H1 (cell line): ENCODE results near the gene SELENOI. TPM values are rescaled to one million over a fixed set of nuclear protein-coding genes. Genes with fewer than 3 reads are reported as not detected.

Source experiments
- CTCF ChIA-PET: fragments of 300-600 bp; sonication (Branson Sonifier 250); formaldehyde crosslinking; loops from one replicate; lab custom pipeline; 2021; ENCODE audit not compliant: partially characterized antibody; lab: Charles Lee
- POLR2A ChIA-PET: fragments of 300-600 bp; sonication (Branson Sonifier 250); formaldehyde crosslinking; loops from one replicate; lab custom pipeline; 2021; ENCODE audit warnings: inconsistent platforms; ENCODE audit not compliant: partially characterized antibody; lab: Charles Lee
- DNase-seq, 2 experiments: peaks; one replicate each; pipeline versions ENCODE4 v3.0.0 to v3.0.0-alpha.2; 2010 to 2022; ENCODE audit warnings: low spot score in 2 of 2, low read depth in 1 of 2, mixed read lengths in 1 of 2
- FAIRE-seq: peaks from 2 replicates; lab custom pipeline; 2011; peaks lifted over from hg19 to GRCh38; lab: Jason Lieb, UNC
- H2AFZ ChIP-seq: 2 replicates; pipeline ENCODE4 v1.8.1; 2012; ENCODE audit warnings: low read length, inconsistent platforms
- H2AK5ac ChIP-seq: 2 replicates; pipeline ENCODE4 v1.6.1; 2013; ENCODE audit warnings: low read depth, low read length
- H2BK120ac ChIP-seq: replicated peaks from 2 replicates; pipeline ENCODE3; 2013; ENCODE audit warnings: low read depth, low read length, inconsistent platforms
- H2BK12ac ChIP-seq: 2 replicates; pipeline ENCODE4 v1.6.1; 2013; ENCODE audit warnings: low read depth, low read length
- H2BK15ac ChIP-seq: 2 replicates; pipeline ENCODE4 v1.6.1; 2013; ENCODE audit warnings: low read length
- H2BK20ac ChIP-seq: 2 replicates; pipeline ENCODE4 v1.6.1; 2013; ENCODE audit warnings: low read length
- H2BK5ac ChIP-seq: 2 replicates; pipeline ENCODE4 v1.6.1; 2013; ENCODE audit warnings: low read depth, low read length
- H3K14ac ChIP-seq: 2 replicates; pipeline ENCODE4 v1.6.1; 2013; ENCODE audit warnings: inconsistent platforms; ENCODE audit not compliant: insufficient read length
- H3K18ac ChIP-seq: 2 replicates; pipeline ENCODE4 v1.6.1; 2013; ENCODE audit warnings: low read length; ENCODE audit errors: extremely low read depth
- H3K23ac ChIP-seq: 2 replicates; pipeline ENCODE4 v1.6.1; 2013; ENCODE audit warnings: inconsistent platforms; ENCODE audit not compliant: insufficient read length
- H3K23me2 ChIP-seq: 2 replicates; pipeline ENCODE4 v1.6.1; 2013; ENCODE audit warnings: low read depth, low read length
- H3K27ac ChIP-seq: 2 replicates; pipeline ENCODE4 v1.6.1; 2011; ENCODE audit warnings: low read depth, low read length, inconsistent platforms
- H3K27me3 ChIP-seq, 4 experiments: replicated peaks in 1 of 4; 1 replicate in 1 of 4; 2 replicates in 3 of 4; pipeline versions ENCODE4 v1.6.1 to v1.8.1; 2011 to 2013; ENCODE audit warnings: low read length in 3 of 4, mild to moderate bottlenecking in 3 of 4, inconsistent platforms in 2 of 4, mixed read lengths in 2 of 4, moderate library complexity in 1 of 4; ENCODE audit not compliant: control insufficient read depth in 3 of 4, insufficient read depth in 3 of 4; ENCODE audit errors: extremely low read depth in 1 of 4
- H3K36me3 ChIP-seq, 4 experiments: 2 replicates each; pipeline versions ENCODE4 v1.6.1 to v1.8.1; 2011 to 2013; ENCODE audit warnings: mild to moderate bottlenecking in 4 of 4, low read length in 3 of 4, moderate library complexity in 2 of 4, control low read depth in 1 of 4, inconsistent platforms in 1 of 4; ENCODE audit not compliant: insufficient read depth in 4 of 4, control insufficient read depth in 2 of 4
- H3K4ac ChIP-seq: replicated peaks from 2 replicates; pipeline ENCODE3; 2013; ENCODE audit warnings: low read length, low read depth, mixed read lengths, inconsistent platforms; ENCODE audit not compliant: insufficient read length
- H3K4me1 ChIP-seq, 4 experiments: replicated peaks in 1 of 4; 1 replicate in 1 of 4; 2 replicates in 3 of 4; pipeline versions ENCODE4 v1.6.1 to v1.8.1; 2011 to 2013; ENCODE audit warnings: low read length in 3 of 4, inconsistent platforms in 2 of 4, mixed read lengths in 1 of 4; ENCODE audit not compliant: insufficient read depth in 4 of 4, control insufficient read depth in 3 of 4
- H3K4me2 ChIP-seq, 2 experiments: 2 replicates each; pipeline versions ENCODE4 v1.6.1 to v1.8.1; 2011 to 2013; ENCODE audit warnings: low read depth in 2 of 2, low read length in 2 of 2, control low read depth in 1 of 2, inconsistent platforms in 1 of 2, mild to moderate bottlenecking in 1 of 2; ENCODE audit not compliant: insufficient read depth in 1 of 2
- H3K4me3 ChIP-seq, 4 experiments: fragments of 200-600, 300-600 bp in 1 of 4; sonication (generic), shearing (Covaris generic), sonication (Bioruptor Twin) in 1 of 4; 2 replicates each; pipeline versions ENCODE4 v1.5.1 to v1.8.1; 2011 to 2016; ENCODE audit warnings: low read length in 4 of 4, low read depth in 3 of 4, control low read depth in 2 of 4, inconsistent platforms in 2 of 4, mild to moderate bottlenecking in 2 of 4, mixed read lengths in 1 of 4, moderate library complexity in 1 of 4; ENCODE audit not compliant: insufficient read depth in 2 of 4; ENCODE audit errors: extremely low read depth in 1 of 4
- H3K56ac ChIP-seq: replicated peaks from 2 replicates; pipeline ENCODE3; 2013; ENCODE audit warnings: low read depth, mild to moderate bottlenecking, mixed read lengths, low read length, inconsistent platforms; ENCODE audit not compliant: insufficient read length
- H3K79me1 ChIP-seq: 2 replicates; pipeline ENCODE4 v1.6.1; 2013; ENCODE audit warnings: low read depth, low read length, control low read depth
- H3K79me2 ChIP-seq, 2 experiments: 2 replicates each; pipeline versions ENCODE4 v1.6.1 to v1.8.1; 2012 to 2013; ENCODE audit warnings: low read length in 2 of 2, mild to moderate bottlenecking in 2 of 2, inconsistent platforms in 1 of 2; ENCODE audit not compliant: insufficient read depth in 2 of 2, control insufficient read depth in 1 of 2
- H3K9ac ChIP-seq, 4 experiments: replicated peaks in 1 of 4; 1 replicate in 1 of 4; 2 replicates in 3 of 4; pipeline versions ENCODE4 v1.6.1 to v1.8.1; 2011 to 2013; ENCODE audit warnings: low read depth in 3 of 4, low read length in 3 of 4, control low read depth in 2 of 4, mild to moderate bottlenecking in 2 of 4, moderate library complexity in 2 of 4, inconsistent platforms in 1 of 4; ENCODE audit errors: extremely low read depth in 1 of 4
- H3K9me3 ChIP-seq, 2 experiments: 2 replicates each; pipeline versions ENCODE4 v1.6.1 to v1.8.1; 2012 to 2013; ENCODE audit warnings: mild to moderate bottlenecking in 2 of 2, moderate library complexity in 2 of 2, control low read depth in 1 of 2, inconsistent platforms in 1 of 2, low read depth in 1 of 2, low read length in 1 of 2, mixed read lengths in 1 of 2; ENCODE audit not compliant: insufficient read depth in 2 of 2
- H4K20me1 ChIP-seq, 2 experiments: replicated peaks in 1 of 2; 2 replicates each; pipeline versions ENCODE3 to v1.8.1; 2011 to 2013; ENCODE audit warnings: inconsistent platforms in 2 of 2, low read length in 2 of 2, mild to moderate bottlenecking in 1 of 2; ENCODE audit not compliant: insufficient read depth in 2 of 2, control insufficient read depth in 1 of 2
- H4K5ac ChIP-seq: 2 replicates; pipeline ENCODE4 v1.6.1; 2013; ENCODE audit warnings: low read length, low read depth, mixed read lengths, inconsistent platforms; ENCODE audit not compliant: insufficient read length
- H4K8ac ChIP-seq: 2 replicates; pipeline ENCODE4 v1.8.0; 2013; ENCODE audit warnings: mild to moderate bottlenecking, moderate library complexity, low read length, inconsistent platforms; ENCODE audit not compliant: insufficient read depth; ENCODE audit errors: extremely low read depth
- H4K91ac ChIP-seq: replicated peaks from 2 replicates; pipeline ENCODE3; 2013; ENCODE audit warnings: low read length, mixed read lengths, inconsistent platforms; ENCODE audit not compliant: insufficient read length
- HDAC6 ChIP-seq: IDR thresholded peaks from one replicate; pipeline ENCODE4 v1.7.1; 2012; ENCODE audit warnings: low read depth, mild to moderate bottlenecking, inconsistent platforms, low read length, moderate library complexity
- PHF8 ChIP-seq: fragments of 200-600 bp; sonication (generic); conservative IDR thresholded peaks from 2 replicates; pipeline ENCODE4 v1.7.1; 2012; ENCODE audit warnings: low read depth, mild to moderate bottlenecking, inconsistent platforms, low read length, moderate library complexity
- SAP30 ChIP-seq: fragments of 300-600 bp; sonication (generic); IDR thresholded peaks from 2 replicates; pipeline ENCODE4 v1.7.1; 2012; ENCODE audit warnings: low read length, moderate library complexity, mild to moderate bottlenecking, inconsistent platforms; ENCODE audit not compliant: insufficient read depth, insufficient replicate concordance
- WGBS, 2 experiments: shearing (Covaris generic) in 1 of 2; methylation state at CpG; one replicate each; pipeline versions ENCODE4 v1.1.6 to v1.1.7; 2013 to 2015; ENCODE audit warnings: low lambda C conversion rate in 2 of 2, mixed read lengths in 2 of 2, inconsistent platforms in 1 of 2, low coverage in 1 of 2, missing lambda C conversion rate in 1 of 2; ENCODE audit not compliant: insufficient replicate concordance in 2 of 2, insufficient coverage in 1 of 2, insufficient read length in 1 of 2; ENCODE audit errors: extremely low coverage in 1 of 2, missing lambda C conversion rate in 1 of 2; 5-methylcytosine and 5-hydroxymethylcytosine counted together
- polyA plus RNA-seq, 7 experiments: library from polyadenylated mRNA; depleted of rRNA in 3 of 7; stranded (reverse) in 5 of 7; unstranded in 2 of 7; fragments of >200 nt in 5 of 7; fragments of 200-250 nt in 2 of 7; gene quantifications; 1 replicate in 5 of 7; 2 replicates in 1 of 7; 4 replicates in 1 of 7; pipeline versions ENCODE4 v1.2.1 to v1.2.3, GENCODE V29; 2011 to 2013; ENCODE audit warnings: missing spikeins in 2 of 7, mixed read lengths in 2 of 7
- total RNA-seq: library from RNA; stranded (reverse); fragmentation: NEBNext Ultra II Directional; extraction: Animal tissue kit (Norgen Biotek cat#: 25700); gene quantifications from 2 replicates; pipeline ENCODE4 v1.2.1, GENCODE V29; 2021
- TF ChIP-seq, protein P1 (sequence below): IDR thresholded peaks from 2 replicates; pipeline ENCODE4 v1.6.1; 2012; ENCODE audit warnings: inconsistent platforms

Gene SELENOI
- total and polyA plus RNA-seq, 2 of the 8 experiments (the other 6 are each of a cell fraction or from before 2014, with no cell fraction given): 15.9 to 63.8 TPM

DNA sequence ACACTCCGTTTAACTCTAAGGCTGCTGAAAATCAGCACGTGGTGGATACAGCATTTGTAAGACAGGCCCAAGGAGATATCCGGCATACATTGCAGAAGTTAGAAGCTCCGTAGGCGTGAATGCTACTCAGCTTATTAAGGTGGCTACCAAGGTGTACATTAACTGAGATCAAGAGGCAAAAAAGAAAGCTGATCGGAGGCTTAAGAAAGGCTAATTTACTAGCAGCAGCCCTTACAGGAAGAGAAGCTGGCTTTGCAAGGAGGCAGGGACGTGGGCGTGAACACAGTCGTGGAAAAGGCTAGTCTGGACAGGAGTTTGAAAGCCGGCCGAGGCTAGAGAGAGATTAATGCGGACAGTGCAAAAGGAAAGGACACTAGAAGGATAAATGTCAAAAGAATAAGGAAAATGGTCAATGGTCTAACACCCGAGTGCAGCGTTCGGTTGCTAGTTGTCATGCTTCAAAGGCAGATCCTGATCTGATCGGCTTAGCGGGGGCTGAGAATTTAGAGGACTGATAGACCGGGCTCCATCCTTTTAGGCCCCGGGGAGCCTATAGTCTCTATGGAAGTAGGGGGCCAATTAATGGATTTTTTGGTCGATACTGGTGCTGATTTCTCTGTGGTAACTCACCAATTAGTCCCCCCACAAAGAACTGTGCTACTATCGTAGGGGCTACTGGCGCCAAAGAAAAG lies 45.6 kb upstream of the SELENOI start:
- no peak for DNase-seq
- ChIA-PET CTCF (interaction anchor here (0.7 to 3.1 kb wide), 7 partner anchors 11 to 344 kb away, joined by 3 to 10 read pairs (median 5); no protein-coding TSS in a partner anchor), POLR2A (interaction anchor here (1.0 to 4.4 kb wide), 12 partner anchors 11 to 267 kb away, joined by 3 to 37 read pairs (median 4); partner anchors contain the start of genes HADHA, HADHB, RAB10 and SELENOI)
- Histone ChIP-seq H3K36me3 (no peaks in the 10 kb centered on the region), H3K18ac (peak overlapping the region; percentile 48; the same call in 1 of the 2 replicates), H4K5ac (peak overlapping the region; percentile 7), H3K79me1 (no peaks in the 10 kb centered on the region), H2BK20ac (peak overlapping the region; percentile 86; the same call in 1 of the 2 replicates), H4K91ac (peak overlapping the region; percentile 32), H2AFZ (no peak overlapping the region), H2BK120ac (peak overlapping the region; percentile 16), H3K4ac (no peak overlapping the region), H3K9ac (peak overlapping the region in 3 of 4 experiments; percentile 24 to 60 (median 54); a peak in 5 of 7 replicates), H3K27ac (peak overlapping the region; percentile 50), H2AK5ac (no peak overlapping the region), H4K8ac (no peak overlapping the region), H2BK15ac (0 out of 2 replicates have a peak overlapping the region, but pooled peaks have one; percentile 46), H4K20me1 (no peaks in the 10 kb centered on the region), H3K4me3 (peak overlapping the region; percentile 17 to 78 (median 23); a peak in 7 of 8 replicates), H3K27me3 (no peaks in the 10 kb centered on the region), H3K23me2 (peaks cover 14% of the 10 kb centered on the region), H3K14ac (no peak overlapping the region), H3K23ac (no peak overlapping the region), H3K4me2 (peak overlapping the region; percentile 88 to 99), H3K79me2 (peaks cover 0 to 12% of the 10 kb centered on the region in 2 experiments; a peak in 2 of 4 replicates), H2BK5ac (peak overlapping the region; percentile 27; the same call in 1 of the 2 replicates), H2BK12ac (peak overlapping the region; percentile 96), H3K56ac (no peak overlapping the region), H3K9me3 (no peaks in the 10 kb centered on the region), H3K4me1 (peaks cover 10 to 17% (median 11%) of the 10 kb centered on the region in 4 experiments)
- WGBS, 2 experiments: 41% methylated on average over 22 of the region's 22 CpGs; no CpG with 5 or more reads in 1 of the 2 experiments
- no peak for FAIRE-seq
- TF ChIP-seq, protein P1, sequence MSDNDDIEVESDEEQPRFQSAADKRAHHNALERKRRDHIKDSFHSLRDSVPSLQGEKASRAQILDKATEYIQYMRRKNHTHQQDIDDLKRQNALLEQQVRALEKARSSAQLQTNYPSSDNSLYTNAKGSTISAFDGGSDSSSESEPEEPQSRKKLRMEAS: peak; percentile 47; the same call in 1 of the 2 replicates
- TF ChIP-seq HDAC6: no peak
- no peak for TF ChIP-seq SAP30
- TF ChIP-seq PHF8: 0 out of 2 replicates have a peak, but pooled peaks have one; percentile 14
